GM23338 (cell line): ENCODE measurements around the gene FAT3. TPM values are rescaled to one million over a fixed set of nuclear protein-coding genes. Genes with fewer than 3 reads are reported as not detected.

Experiments used
- ATAC-seq: fragments of 200-7000 bp; cut with Tn5 transposase; 3 replicates; pipeline ENCODE4 v1.9.1; 2020
- DNase-seq: peaks from one replicate; pipeline ENCODE4 v3.0.0-alpha.2; 2015; ENCODE audit warnings: low spot score
- H2AFZ ChIP-seq: fragments of 200-600 bp; sonication (generic); 2 replicates; pipeline ENCODE4 v1.8.0; 2016; ENCODE audit warnings: antibody characterized with exemption, mild to moderate bottlenecking, moderate library complexity
- H3F3A ChIP-seq: fragments of 200-600 bp; sonication (generic); replicated peaks from 2 replicates; pipeline ENCODE4 v1.8.0; 2017; ENCODE audit warnings: antibody characterized with exemption, mixed run types, low read depth
- H3K27ac ChIP-seq: fragments of 200-600 bp; sonication (generic); 2 replicates; pipeline ENCODE4 v1.6.1; 2016; ENCODE audit warnings: low read depth
- H3K27me3 ChIP-seq: fragments of 200-600 bp; sonication (generic); 2 replicates; pipeline ENCODE4 v1.8.0; 2016; ENCODE audit warnings: mild to moderate bottlenecking, mixed run types, moderate library complexity; ENCODE audit not compliant: insufficient read depth
- H3K36me3 ChIP-seq: fragments of 200-600 bp; sonication (generic); 2 replicates; pipeline ENCODE4 v1.8.0; 2016; ENCODE audit warnings: mild to moderate bottlenecking; ENCODE audit not compliant: insufficient read depth
- H3K4me1 ChIP-seq: fragments of 200-600 bp; sonication (generic); 2 replicates; pipeline ENCODE4 v1.8.0; 2016; ENCODE audit warnings: mild to moderate bottlenecking, moderate library complexity; ENCODE audit not compliant: insufficient read depth
- H3K4me2 ChIP-seq: fragments of 200-600 bp; sonication (generic); 2 replicates; pipeline ENCODE4 v1.7.1; 2017; ENCODE audit warnings: mixed run types
- H3K4me3 ChIP-seq: fragments of 200-600 bp; sonication (generic); 2 replicates; pipeline ENCODE4 v1.6.1; 2016; ENCODE audit warnings: mixed run types
- H3K79me2 ChIP-seq: fragments of 200-600 bp; sonication (generic); replicated peaks from 2 replicates; pipeline ENCODE4 v1.8.0; 2017; ENCODE audit warnings: mild to moderate bottlenecking; ENCODE audit not compliant: insufficient read depth
- H3K9me2 ChIP-seq: fragments of 200-600 bp; sonication (generic); 2 replicates; pipeline ENCODE4 v1.8.0; 2017; ENCODE audit not compliant: insufficient read depth
- H4K20me1 ChIP-seq: fragments of 200-600 bp; sonication (generic); replicated peaks from 2 replicates; pipeline ENCODE4 v1.8.0; 2017; ENCODE audit warnings: mild to moderate bottlenecking; ENCODE audit not compliant: insufficient read depth
- H3K27ac Mint-ChIP-seq: 2 replicates; pipeline ENCODE4 v1.8.0; 2020; ENCODE audit warnings: inconsistent platforms, mild to moderate bottlenecking, moderate library complexity, mixed read lengths
- H3K27me3 Mint-ChIP-seq: 3 replicates; pipeline ENCODE4 v1.8.0; 2022; ENCODE audit warnings: low read depth, mild to moderate bottlenecking, moderate library complexity, mixed read lengths, inconsistent platforms; ENCODE audit not compliant: insufficient read depth, poor library complexity
- H3K36me3 Mint-ChIP-seq: 3 replicates; pipeline ENCODE4 v1.8.0; 2021; ENCODE audit warnings: low read depth, mild to moderate bottlenecking, inconsistent platforms, moderate library complexity, mixed read lengths
- H3K4me1 Mint-ChIP-seq: 3 replicates; pipeline ENCODE4 v1.8.0; 2020; ENCODE audit warnings: mild to moderate bottlenecking, inconsistent platforms, mixed read lengths
- H3K4me3 Mint-ChIP-seq: 3 replicates; pipeline ENCODE4 v1.8.0; 2021; ENCODE audit warnings: moderate library complexity, mild to moderate bottlenecking, inconsistent platforms, mixed read lengths
- H3K9me3 Mint-ChIP-seq: 3 replicates; pipeline ENCODE4 v1.8.0; 2020; ENCODE audit warnings: moderate library complexity, mild to moderate bottlenecking, inconsistent platforms, mixed read lengths
- CREB1 ChIP-seq: fragments of 250-450 bp; sonication (Bioruptor Pico); IDR thresholded peaks from 2 replicates; pipeline ENCODE4 v1.5.0; 2020; ENCODE audit warnings: low read depth, mild to moderate bottlenecking, moderate library complexity
- ETS1 ChIP-seq: IDR thresholded peaks from 2 replicates; pipeline ENCODE4 v1.6.1; 2016; ENCODE audit warnings: antibody characterized with exemption
- EZH2 ChIP-seq: fragments of 200-600 bp; sonication (generic); IDR thresholded peaks from one replicate; pipeline ENCODE4 v1.8.0; 2017; ENCODE audit warnings: antibody characterized with exemption, mild to moderate bottlenecking, low read depth; ENCODE audit not compliant: unreplicated experiment
- EZH2phosphoT487 ChIP-seq: fragments of 200-600 bp; sonication (generic); IDR thresholded peaks from one replicate; pipeline ENCODE4 v1.8.1; 2018; ENCODE audit warnings: antibody characterized with exemption; ENCODE audit not compliant: unreplicated experiment
- JUNB ChIP-seq: IDR thresholded peaks from one replicate; pipeline ENCODE4 v1.6.1; 2016; ENCODE audit warnings: antibody characterized with exemption; ENCODE audit not compliant: unreplicated experiment
- NANOG ChIP-seq: IDR thresholded peaks from 2 replicates; pipeline ENCODE4 v1.6.1; 2016; ENCODE audit warnings: antibody characterized with exemption, borderline replicate concordance
- REST ChIP-seq: IDR thresholded peaks from one replicate; pipeline ENCODE4 v1.6.1; 2018; ENCODE audit warnings: antibody characterized with exemption; ENCODE audit not compliant: unreplicated experiment
- STAT1 ChIP-seq: IDR thresholded peaks from one replicate; pipeline ENCODE4 v1.6.1; 2016; ENCODE audit warnings: antibody characterized with exemption; ENCODE audit not compliant: unreplicated experiment
- ZNF114 ChIP-seq: fragments of 250-450 bp; sonication (Bioruptor Pico); IDR thresholded peaks from 2 replicates; pipeline ENCODE4 v1.5.0; 2020; ENCODE audit warnings: mild to moderate bottlenecking, moderate library complexity
- ZNF331 ChIP-seq: fragments of 250-450 bp; sonication (Bioruptor Pico); IDR thresholded peaks from 2 replicates; pipeline ENCODE4 v1.5.0; 2020; ENCODE audit warnings: low read depth, mild to moderate bottlenecking, moderate library complexity
- polyA plus RNA-seq: library from polyadenylated mRNA; unstranded; fragments of >200 nt; fragmentation: Nextera tagmentation; extraction: Ambion mirVana; gene quantifications from 2 replicates; pipeline ENCODE4 v1.2.1, GENCODE V29; 2016
- total RNA-seq: library from RNA; depleted of rRNA; stranded (reverse); fragments of >200 nt; shearing (Covaris generic); gene quantifications from 2 replicates; pipeline ENCODE4 v1.2.3, GENCODE V29; 2014
- TF ChIP-seq, protein P1 (sequence below), 2 experiments: fragments of 200-600 bp in 1 of 2; sonication (generic) in 1 of 2; conservative IDR thresholded peaks; 2 replicates each; pipeline versions ENCODE4 v1.5.1 to v1.6.1; 2016 to 2017; ENCODE audit warnings: antibody characterized with exemption in 2 of 2, low read depth in 2 of 2, mild to moderate bottlenecking in 2 of 2, moderate library complexity in 1 of 2
- TF ChIP-seq, protein P2 (sequence below): fragments of 250-450 bp; sonication (Bioruptor Pico); IDR thresholded peaks from 2 replicates; pipeline ENCODE4 v1.5.0; 2020; ENCODE audit warnings: mild to moderate bottlenecking, moderate library complexity

The FAT3 gene
- total and polyA plus RNA-seq, 2 experiments from 2014 or later = 9.0 to 78.0 TPM

DNA sequence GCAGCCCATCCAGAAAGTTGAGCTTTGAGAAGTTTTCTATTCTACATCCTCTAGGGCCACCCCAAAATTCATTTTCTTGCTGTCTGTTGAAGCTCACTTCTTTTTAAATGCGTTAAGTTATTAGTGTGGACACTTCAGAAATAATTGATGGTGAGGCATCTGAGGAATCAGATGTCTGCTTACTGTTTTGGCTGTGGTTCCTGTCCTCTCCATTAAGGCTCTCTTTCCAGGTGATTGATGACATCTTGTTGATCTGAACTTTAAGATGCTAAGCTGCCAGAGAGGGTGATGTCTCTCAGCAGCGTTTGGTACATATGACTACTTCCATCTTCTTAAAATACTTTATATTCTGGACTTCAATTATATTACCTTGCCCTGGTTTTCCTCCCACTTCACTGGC lies 45.2 kb downstream of the FAT3 start:
- peaks cover 4% of the 10 kb centered on the region for H3K27me3 Mint-ChIP-seq
- peaks cover 79% of the 10 kb centered on the region for H3K4me1 Mint-ChIP-seq
- Histone ChIP-seq H3K27me3 (no peaks in the 10 kb centered on the region), H3K4me2 (no peak overlapping the region), H3K36me3 (no peaks in the 10 kb centered on the region), H3K79me2 (peaks cover 95% of the 10 kb centered on the region), H3K4me1 (peaks cover 56% of the 10 kb centered on the region), H4K20me1 (peaks cover 6% of the 10 kb centered on the region; the same call in 1 of the 2 replicates), H3K9me2 (no peaks in the 10 kb centered on the region), H2AFZ (no peak overlapping the region), H3F3A (no peaks in the 10 kb centered on the region), H3K27ac (no peak overlapping the region), H3K4me3 (no peak overlapping the region)
- TF ChIP-seq REST (no peak), ZNF331 (no peak), ETS1 (no peak), NANOG (no peak), STAT1 (no peak), EZH2 (no peak), ZNF114 (CRISPR knock-in tag) (no peak), JUNB (no peak), CREB1 (no peak), EZH2phosphoT487 (no peak)
- TF ChIP-seq, protein P1, sequence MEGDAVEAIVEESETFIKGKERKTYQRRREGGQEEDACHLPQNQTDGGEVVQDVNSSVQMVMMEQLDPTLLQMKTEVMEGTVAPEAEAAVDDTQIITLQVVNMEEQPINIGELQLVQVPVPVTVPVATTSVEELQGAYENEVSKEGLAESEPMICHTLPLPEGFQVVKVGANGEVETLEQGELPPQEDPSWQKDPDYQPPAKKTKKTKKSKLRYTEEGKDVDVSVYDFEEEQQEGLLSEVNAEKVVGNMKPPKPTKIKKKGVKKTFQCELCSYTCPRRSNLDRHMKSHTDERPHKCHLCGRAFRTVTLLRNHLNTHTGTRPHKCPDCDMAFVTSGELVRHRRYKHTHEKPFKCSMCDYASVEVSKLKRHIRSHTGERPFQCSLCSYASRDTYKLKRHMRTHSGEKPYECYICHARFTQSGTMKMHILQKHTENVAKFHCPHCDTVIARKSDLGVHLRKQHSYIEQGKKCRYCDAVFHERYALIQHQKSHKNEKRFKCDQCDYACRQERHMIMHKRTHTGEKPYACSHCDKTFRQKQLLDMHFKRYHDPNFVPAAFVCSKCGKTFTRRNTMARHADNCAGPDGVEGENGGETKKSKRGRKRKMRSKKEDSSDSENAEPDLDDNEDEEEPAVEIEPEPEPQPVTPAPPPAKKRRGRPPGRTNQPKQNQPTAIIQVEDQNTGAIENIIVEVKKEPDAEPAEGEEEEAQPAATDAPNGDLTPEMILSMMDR (conservative IDR thresholded peaks at IDR 0.05; ENCODE audit: low read depth in 2 of 2) = no peak
- TF ChIP-seq, protein P2, sequence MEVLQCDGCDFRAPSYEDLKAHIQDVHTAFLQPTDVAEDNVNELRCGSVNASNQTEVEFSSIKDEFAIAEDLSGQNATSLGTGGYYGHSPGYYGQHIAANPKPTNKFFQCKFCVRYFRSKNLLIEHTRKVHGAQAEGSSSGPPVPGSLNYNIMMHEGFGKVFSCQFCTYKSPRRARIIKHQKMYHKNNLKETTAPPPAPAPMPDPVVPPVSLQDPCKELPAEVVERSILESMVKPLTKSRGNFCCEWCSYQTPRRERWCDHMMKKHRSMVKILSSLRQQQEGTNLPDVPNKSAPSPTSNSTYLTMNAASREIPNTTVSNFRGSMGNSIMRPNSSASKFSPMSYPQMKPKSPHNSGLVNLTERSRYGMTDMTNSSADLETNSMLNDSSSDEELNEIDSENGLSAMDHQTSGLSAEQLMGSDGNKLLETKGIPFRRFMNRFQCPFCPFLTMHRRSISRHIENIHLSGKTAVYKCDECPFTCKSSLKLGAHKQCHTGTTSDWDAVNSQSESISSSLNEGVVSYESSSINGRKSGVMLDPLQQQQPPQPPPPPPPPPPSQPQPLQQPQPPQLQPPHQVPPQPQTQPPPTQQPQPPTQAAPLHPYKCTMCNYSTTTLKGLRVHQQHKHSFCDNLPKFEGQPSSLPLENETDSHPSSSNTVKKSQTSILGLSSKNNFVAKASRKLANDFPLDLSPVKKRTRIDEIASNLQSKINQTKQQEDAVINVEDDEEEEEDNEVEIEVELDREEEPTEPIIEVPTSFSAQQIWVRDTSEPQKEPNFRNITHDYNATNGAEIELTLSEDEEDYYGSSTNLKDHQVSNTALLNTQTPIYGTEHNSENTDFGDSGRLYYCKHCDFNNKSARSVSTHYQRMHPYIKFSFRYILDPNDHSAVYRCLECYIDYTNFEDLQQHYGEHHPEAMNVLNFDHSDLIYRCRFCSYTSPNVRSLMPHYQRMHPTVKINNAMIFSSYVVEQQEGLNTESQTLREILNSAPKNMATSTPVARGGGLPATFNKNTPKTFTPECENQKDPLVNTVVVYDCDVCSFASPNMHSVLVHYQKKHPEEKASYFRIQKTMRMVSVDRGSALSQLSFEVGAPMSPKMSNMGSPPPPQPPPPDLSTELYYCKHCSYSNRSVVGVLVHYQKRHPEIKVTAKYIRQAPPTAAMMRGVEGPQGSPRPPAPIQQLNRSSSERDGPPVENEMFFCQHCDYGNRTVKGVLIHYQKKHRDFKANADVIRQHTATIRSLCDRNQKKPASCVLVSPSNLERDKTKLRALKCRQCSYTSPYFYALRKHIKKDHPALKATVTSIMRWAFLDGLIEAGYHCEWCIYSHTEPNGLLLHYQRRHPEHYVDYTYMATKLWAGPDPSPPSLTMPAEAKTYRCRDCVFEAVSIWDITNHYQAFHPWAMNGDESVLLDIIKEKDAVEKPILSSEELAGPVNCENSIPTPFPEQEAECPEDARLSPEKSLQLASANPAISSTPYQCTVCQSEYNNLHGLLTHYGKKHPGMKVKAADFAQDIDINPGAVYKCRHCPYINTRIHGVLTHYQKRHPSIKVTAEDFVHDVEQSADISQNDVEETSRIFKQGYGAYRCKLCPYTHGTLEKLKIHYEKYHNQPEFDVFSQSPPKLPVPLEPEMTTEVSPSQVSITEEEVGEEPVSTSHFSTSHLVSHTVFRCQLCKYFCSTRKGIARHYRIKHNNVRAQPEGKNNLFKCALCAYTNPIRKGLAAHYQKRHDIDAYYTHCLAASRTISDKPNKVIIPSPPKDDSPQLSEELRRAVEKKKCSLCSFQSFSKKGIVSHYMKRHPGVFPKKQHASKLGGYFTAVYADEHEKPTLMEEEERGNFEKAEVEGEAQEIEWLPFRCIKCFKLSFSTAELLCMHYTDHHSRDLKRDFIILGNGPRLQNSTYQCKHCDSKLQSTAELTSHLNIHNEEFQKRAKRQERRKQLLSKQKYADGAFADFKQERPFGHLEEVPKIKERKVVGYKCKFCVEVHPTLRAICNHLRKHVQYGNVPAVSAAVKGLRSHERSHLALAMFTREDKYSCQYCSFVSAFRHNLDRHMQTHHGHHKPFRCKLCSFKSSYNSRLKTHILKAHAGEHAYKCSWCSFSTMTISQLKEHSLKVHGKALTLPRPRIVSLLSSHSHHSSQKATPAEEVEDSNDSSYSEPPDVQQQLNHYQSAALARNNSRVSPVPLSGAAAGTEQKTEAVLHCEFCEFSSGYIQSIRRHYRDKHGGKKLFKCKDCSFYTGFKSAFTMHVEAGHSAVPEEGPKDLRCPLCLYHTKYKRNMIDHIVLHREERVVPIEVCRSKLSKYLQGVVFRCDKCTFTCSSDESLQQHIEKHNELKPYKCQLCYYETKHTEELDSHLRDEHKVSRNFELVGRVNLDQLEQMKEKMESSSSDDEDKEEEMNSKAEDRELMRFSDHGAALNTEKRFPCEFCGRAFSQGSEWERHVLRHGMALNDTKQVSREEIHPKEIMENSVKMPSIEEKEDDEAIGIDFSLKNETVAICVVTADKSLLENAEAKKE (CRISPR knock-in tag) = no peak
- no peak overlapping the region for H3K27ac Mint-ChIP-seq
- ATAC-seq = no peak
- DNase-seq = no peak
- H3K36me3 Mint-ChIP-seq = peaks cover 3% of the 10 kb centered on the region; the same call in 2 of the 3 replicates
- H3K9me3 Mint-ChIP-seq = no peaks in the 10 kb centered on the region
- H3K4me3 Mint-ChIP-seq = no peak overlapping the region
